Measurements from ENCODE around the gene CPNE2.

CPNE2 gene

GRCh38 chr16:57049678-57050077 is 42.7 kb upstream of the CPNE2 start:
- no peaks in the 10 kb centered on the region for H3K36me3 ChIP-seq
- no peak for DNase-seq
- H3K4me3 ChIP-seq (ENCODE audit: low read depth, low read length), result no peak overlapping the region
- H3K9me3 ChIP-seq, result no peaks in the 10 kb centered on the region
- H3K4me1 ChIP-seq, result no peaks in the 10 kb centered on the region; the same call in 1 of the 2 replicates
- H3K27me3 ChIP-seq, result no peaks in the 10 kb centered on the region
- no peak for TF ChIP-seq CTCF (IDR thresholded peaks at IDR 0.05; ENCODE audit: low read depth, low read length)

GRCh38 chr16:57051696-57052228 is 40.6 kb upstream of the CPNE2 start:
- Histone ChIP-seq H3K27me3 (no peaks in the 10 kb centered on the region), H3K36me3 (no peaks in the 10 kb centered on the region), H3K4me3 (ENCODE audit: low read depth, low read length) (no peak overlapping the region), H3K9me3 (no peaks in the 10 kb centered on the region), H3K4me1 (no peaks in the 10 kb centered on the region)
- no peak for TF ChIP-seq CTCF (IDR thresholded peaks at IDR 0.05; ENCODE audit: low read depth, low read length)
- DNase-seq, result no peak

- DNase-seq, result no peak
- no peaks in the 10 kb centered on the region for H3K4me1 ChIP-seq
- no peak overlapping the region for H3K4me3 ChIP-seq (ENCODE audit: low read depth, low read length)
- no peaks in the 10 kb centered on the region for H3K27me3 ChIP-seq
- TF ChIP-seq CTCF (IDR thresholded peaks at IDR 0.05; ENCODE audit: low read depth, low read length), result no peak
- no peaks in the 10 kb centered on the region for H3K9me3 ChIP-seq
- H3K36me3 ChIP-seq, result no peaks in the 10 kb centered on the region
Observed at GRCh38 chr16:57053206-57053605, 39.2 kb upstream of the CPNE2 start.

- Histone ChIP-seq H3K4me3 (ENCODE audit: low read depth, low read length) (no peak overlapping the region), H3K9me3 (no peaks in the 10 kb centered on the region), H3K4me1 (no peaks in the 10 kb centered on the region), H3K36me3 (no peaks in the 10 kb centered on the region), H3K27me3 (no peaks in the 10 kb centered on the region)
- TF ChIP-seq CTCF (IDR thresholded peaks at IDR 0.05; ENCODE audit: low read depth, low read length), result no peak
- DNase-seq, result no peak
Observed at GRCh38 chr16:57054338-57054737, 38.0 kb upstream of the CPNE2 start.

- no peak overlapping the region for H3K4me3 ChIP-seq (ENCODE audit: low read depth, low read length)
- H3K4me1 ChIP-seq, result no peaks in the 10 kb centered on the region
- no peaks in the 10 kb centered on the region for H3K9me3 ChIP-seq
- DNase-seq, result no peak
- H3K36me3 ChIP-seq, result no peaks in the 10 kb centered on the region
- TF ChIP-seq CTCF (IDR thresholded peaks at IDR 0.05; ENCODE audit: low read depth, low read length), result no peak
- H3K27me3 ChIP-seq, result no peaks in the 10 kb centered on the region
Observed at GRCh38 chr16:57054771-57055170, 37.6 kb upstream of the CPNE2 start.

GRCh38 chr16:57055671-57056070 is 36.7 kb upstream of the CPNE2 start:
- H3K4me3 ChIP-seq (ENCODE audit: low read depth, low read length), result no peak overlapping the region
- H3K36me3 ChIP-seq, result no peaks in the 10 kb centered on the region
- peaks cover 5% of the 10 kb centered on the region for H3K4me1 ChIP-seq
- no peak for TF ChIP-seq CTCF (IDR thresholded peaks at IDR 0.05; ENCODE audit: low read depth, low read length)
- no peaks in the 10 kb centered on the region for H3K27me3 ChIP-seq
- H3K9me3 ChIP-seq, result no peaks in the 10 kb centered on the region
- DNase-seq, result no peak

Measured in BE2C (cell line).